Measurements from ENCODE around the gene FAM193B.
A peak's percentile ranks its signal among the peaks of the same experiment; 100 is the strongest.

- no peak for TF ChIP-seq POLR2A (IDR thresholded peaks at IDR 0.05)
- no peak for TF ChIP-seq EP300 (IDR thresholded peaks at IDR 0.05)
- TF ChIP-seq CTCF (IDR thresholded peaks at IDR 0.05): no peak
- peak in 1 of 4 donors; percentile 18 for TF ChIP-seq POLR2AphosphoS5 (IDR thresholded peaks at IDR 0.05)
These were observed 43.8 kb downstream of the FAM193B start for GRCh38 chr5:177510567-177511053.

Measured in sigmoid colon (tissue), 4 donors.